Activated CD8-positive, alpha-beta T cell treated with anti-CD3 and anti-CD28 coated beads for 36 hours (primary cell): ENCODE results near the gene RRBP1. TPM values are rescaled to one million over a fixed set of nuclear protein-coding genes. Genes with fewer than 3 reads are reported as not detected.
"Not testable (repeated sequence)": the region's sequence is repeated elsewhere in the genome, so short reads cannot be mapped to it uniquely, and the experiment has no call there.

Source experiments
- ATAC-seq: fragments of 200-7000 bp; cut with Tn5 transposase; one replicate; pipeline ENCODE4 v1.10.0; 2021; ENCODE audit warnings: mild to moderate bottlenecking, moderate library complexity
- CTCF ChIA-PET: fragments of 350-600 bp; sonication (Branson Sonifier 250); formaldehyde crosslinking; loops from one replicate; lab custom pipeline; 2021; ENCODE audit warnings: antibody characterized with exemption; lab: Charles Lee
- POLR2A ChIA-PET: fragments of 350-600 bp; sonication (Branson Sonifier 250); formaldehyde crosslinking; loops from one replicate; lab custom pipeline; 2021; ENCODE audit warnings: antibody characterized with exemption; lab: Charles Lee
- DNase-seq: peaks from one replicate; pipeline ENCODE4 v3.0.0-alpha.2; 2020
- H3K27ac Mint-ChIP-seq: one replicate; pipeline ENCODE4 v1.8.0; 2021; ENCODE audit warnings: mild to moderate bottlenecking, mixed read lengths
- H3K27me3 Mint-ChIP-seq: one replicate; pipeline ENCODE4 v1.8.0; 2021; ENCODE audit warnings: mixed read lengths
- H3K36me3 Mint-ChIP-seq: one replicate; pipeline ENCODE4 v1.8.0; 2021; ENCODE audit warnings: low read depth, mixed read lengths
- H3K4me1 Mint-ChIP-seq: one replicate; pipeline ENCODE4 v1.8.0; 2021; ENCODE audit warnings: low read depth, mixed read lengths
- H3K4me3 Mint-ChIP-seq: one replicate; pipeline ENCODE4 v1.8.0; 2021; ENCODE audit warnings: mild to moderate bottlenecking, moderate library complexity, mixed read lengths
- H3K9me3 Mint-ChIP-seq: one replicate; pipeline ENCODE4 v1.8.0; 2021; ENCODE audit warnings: mixed read lengths
- intact Hi-C: fragments of 100-400 bp; cut with micrococcal nuclease; formaldehyde crosslinking; loops from one replicate; pipeline ENCODE4 v1.10.0; 2022
- total RNA-seq, 2 experiments: library from RNA; stranded (reverse); gene quantifications; one replicate each; pipeline ENCODE4 v1.2.3, GENCODE V29; 2021
- TF ChIP-seq, protein P1 (sequence below): fragments of 200-600 bp; IDR thresholded peaks from one replicate; pipeline ENCODE4 v1.8.0; 2022; ENCODE audit warnings: antibody characterized with exemption, mild to moderate bottlenecking

The RRBP1 gene
- total RNA-seq, 2 experiments from 2014 or later, result 35.2 to 35.9 TPM

GRCh38 chr20:17709361-17710293, 27.6 kb upstream of the RRBP1 start:
- no peak for ATAC-seq
- Mint-ChIP-seq H3K27ac (no peak overlapping the region), H3K36me3 (no peaks in the 10 kb centered on the region), H3K4me1 (no peaks in the 10 kb centered on the region), H3K27me3 (no peaks in the 10 kb centered on the region), H3K4me3 (no peak overlapping the region), H3K9me3 (no peaks in the 10 kb centered on the region)
- DNase-seq, result no peak
- ChIA-PET CTCF (interaction anchor here (1.1 kb wide), 1 partner anchor 27 kb away, joined by 3 read pairs; no protein-coding TSS in a partner anchor), POLR2A (no interaction called here)
- TF ChIP-seq, protein P1, sequence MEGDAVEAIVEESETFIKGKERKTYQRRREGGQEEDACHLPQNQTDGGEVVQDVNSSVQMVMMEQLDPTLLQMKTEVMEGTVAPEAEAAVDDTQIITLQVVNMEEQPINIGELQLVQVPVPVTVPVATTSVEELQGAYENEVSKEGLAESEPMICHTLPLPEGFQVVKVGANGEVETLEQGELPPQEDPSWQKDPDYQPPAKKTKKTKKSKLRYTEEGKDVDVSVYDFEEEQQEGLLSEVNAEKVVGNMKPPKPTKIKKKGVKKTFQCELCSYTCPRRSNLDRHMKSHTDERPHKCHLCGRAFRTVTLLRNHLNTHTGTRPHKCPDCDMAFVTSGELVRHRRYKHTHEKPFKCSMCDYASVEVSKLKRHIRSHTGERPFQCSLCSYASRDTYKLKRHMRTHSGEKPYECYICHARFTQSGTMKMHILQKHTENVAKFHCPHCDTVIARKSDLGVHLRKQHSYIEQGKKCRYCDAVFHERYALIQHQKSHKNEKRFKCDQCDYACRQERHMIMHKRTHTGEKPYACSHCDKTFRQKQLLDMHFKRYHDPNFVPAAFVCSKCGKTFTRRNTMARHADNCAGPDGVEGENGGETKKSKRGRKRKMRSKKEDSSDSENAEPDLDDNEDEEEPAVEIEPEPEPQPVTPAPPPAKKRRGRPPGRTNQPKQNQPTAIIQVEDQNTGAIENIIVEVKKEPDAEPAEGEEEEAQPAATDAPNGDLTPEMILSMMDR, result no peak
- intact Hi-C loops, result no loop called here

DNA sequence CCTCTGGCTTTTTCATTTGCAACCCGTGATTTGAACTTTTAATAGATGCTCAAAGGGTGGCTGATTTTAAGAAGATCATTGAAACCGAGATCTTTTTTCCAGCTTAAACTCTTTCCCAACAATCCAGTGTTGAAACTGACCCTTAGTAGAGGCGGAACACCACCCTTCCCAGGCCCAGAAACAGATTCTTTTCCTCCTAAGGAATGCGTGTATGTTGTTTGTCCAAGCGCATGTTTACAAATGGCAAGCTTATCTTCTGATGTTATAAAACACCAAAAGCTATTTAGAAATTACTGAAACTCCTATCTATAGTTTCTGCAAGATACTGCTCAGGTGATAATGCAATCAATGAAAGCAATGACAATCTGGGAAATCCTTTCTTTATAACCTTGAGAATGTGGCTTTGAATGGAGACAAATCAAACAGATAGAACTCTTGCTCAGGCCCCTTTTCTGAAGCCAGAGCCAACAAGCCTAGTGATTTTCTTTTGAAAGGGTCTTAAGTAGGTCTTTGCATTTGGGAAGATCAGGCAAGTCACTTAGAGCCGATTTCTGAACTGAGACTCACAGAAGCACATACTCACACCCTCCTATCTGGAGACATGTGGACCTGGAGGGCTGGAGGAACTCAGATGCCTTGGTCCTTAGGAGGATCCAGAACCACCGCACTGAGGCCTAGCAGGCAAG, 26.8 kb upstream of the RRBP1 start:
- no peaks in the 10 kb centered on the region for H3K27me3 Mint-ChIP-seq
- ATAC-seq (no peak), DNase-seq (no peak)
- no peaks in the 10 kb centered on the region for H3K9me3 Mint-ChIP-seq
- H3K36me3 Mint-ChIP-seq, result no peaks in the 10 kb centered on the region
- H3K27ac Mint-ChIP-seq, result no peak overlapping the region
- CTCF ChIA-PET, result no interaction called here
- intact Hi-C loops, result no loop called here
- TF ChIP-seq, protein P1, result no peak
- POLR2A ChIA-PET, result no interaction called here
- H3K4me3 Mint-ChIP-seq, result no peak overlapping the region
- no peaks in the 10 kb centered on the region for H3K4me1 Mint-ChIP-seq

GRCh38 chr20:17707951-17708350, 25.9 kb upstream of the RRBP1 start:
- ATAC-seq, H3K4me3 Mint-ChIP-seq, POLR2A ChIA-PET, DNase-seq, H3K27me3 Mint-ChIP-seq, H3K27ac Mint-ChIP-seq, H3K36me3 Mint-ChIP-seq, CTCF ChIA-PET, H3K9me3 Mint-ChIP-seq, intact Hi-C loops, H3K4me1 Mint-ChIP-seq: not testable (repeated sequence)

- CTCF ChIA-PET, result interaction anchor here (1.6 kb wide), 1 partner anchor 24 kb away, joined by 5 read pairs; the partner anchor contains the start of gene RRBP1
- Mint-ChIP-seq H3K4me1 (no peaks in the 10 kb centered on the region), H3K27me3 (no peaks in the 10 kb centered on the region), H3K27ac (no peak overlapping the region), H3K9me3 (no peaks in the 10 kb centered on the region), H3K36me3 (no peaks in the 10 kb centered on the region), H3K4me3 (no peak overlapping the region)
- no peak for ATAC-seq
- TF ChIP-seq, protein P1, result no peak
- POLR2A ChIA-PET, result no interaction called here
- DNase-seq, result no peak
- intact Hi-C loops, result no loop called here
Measured at GRCh38 chr20:17706632-17707031, 24.6 kb upstream of the RRBP1 start.

DNA sequence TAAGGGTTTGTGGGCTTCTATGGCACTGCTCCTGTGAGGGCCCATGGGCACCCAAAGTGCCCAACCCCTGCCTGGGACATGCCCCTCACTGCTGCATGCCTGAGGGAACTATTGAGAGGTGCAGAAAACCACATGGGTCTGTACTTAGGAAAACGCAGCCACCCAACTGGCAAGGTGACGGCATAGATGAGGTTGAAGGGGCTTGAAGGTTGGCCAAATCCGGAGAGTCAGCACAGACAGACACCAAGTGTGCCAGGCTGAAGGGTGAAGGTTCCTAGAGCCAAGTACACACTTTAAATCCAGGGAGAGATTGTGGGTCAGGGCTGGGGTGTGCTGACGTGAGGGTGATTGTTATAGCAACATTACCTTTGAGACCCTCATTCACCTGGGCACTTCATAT, 23.9 kb upstream of the RRBP1 start:
- POLR2A ChIA-PET, result no interaction called here
- H3K4me1 Mint-ChIP-seq, result no peaks in the 10 kb centered on the region
- CTCF ChIA-PET, result interaction anchor here (1.6 kb wide), 1 partner anchor 23 kb away, joined by 5 read pairs; the partner anchor contains the start of gene RRBP1

More for the DNA sequence above, 23.9 kb upstream of the RRBP1 start:
- H3K4me3 Mint-ChIP-seq, result no peak overlapping the region
- H3K27ac Mint-ChIP-seq, result no peak overlapping the region
- DNase-seq (no peak), ATAC-seq (no peak)
- intact Hi-C loops, result no loop called here
- TF ChIP-seq, protein P1, result no peak
- H3K9me3 Mint-ChIP-seq, result no peaks in the 10 kb centered on the region
- H3K36me3 Mint-ChIP-seq, result no peaks in the 10 kb centered on the region
- no peaks in the 10 kb centered on the region for H3K27me3 Mint-ChIP-seq
